DLD1 (cell line): ENCODE results near the gene ACAP3.

Experiments used
- in situ Hi-C: cut with HindIII; loops from 2 replicates; pipeline ENCODE4 v1.10.0; 2017; ENCODE audit warnings: low sequenced_read_pairs

The ACAP3 gene

DNA sequence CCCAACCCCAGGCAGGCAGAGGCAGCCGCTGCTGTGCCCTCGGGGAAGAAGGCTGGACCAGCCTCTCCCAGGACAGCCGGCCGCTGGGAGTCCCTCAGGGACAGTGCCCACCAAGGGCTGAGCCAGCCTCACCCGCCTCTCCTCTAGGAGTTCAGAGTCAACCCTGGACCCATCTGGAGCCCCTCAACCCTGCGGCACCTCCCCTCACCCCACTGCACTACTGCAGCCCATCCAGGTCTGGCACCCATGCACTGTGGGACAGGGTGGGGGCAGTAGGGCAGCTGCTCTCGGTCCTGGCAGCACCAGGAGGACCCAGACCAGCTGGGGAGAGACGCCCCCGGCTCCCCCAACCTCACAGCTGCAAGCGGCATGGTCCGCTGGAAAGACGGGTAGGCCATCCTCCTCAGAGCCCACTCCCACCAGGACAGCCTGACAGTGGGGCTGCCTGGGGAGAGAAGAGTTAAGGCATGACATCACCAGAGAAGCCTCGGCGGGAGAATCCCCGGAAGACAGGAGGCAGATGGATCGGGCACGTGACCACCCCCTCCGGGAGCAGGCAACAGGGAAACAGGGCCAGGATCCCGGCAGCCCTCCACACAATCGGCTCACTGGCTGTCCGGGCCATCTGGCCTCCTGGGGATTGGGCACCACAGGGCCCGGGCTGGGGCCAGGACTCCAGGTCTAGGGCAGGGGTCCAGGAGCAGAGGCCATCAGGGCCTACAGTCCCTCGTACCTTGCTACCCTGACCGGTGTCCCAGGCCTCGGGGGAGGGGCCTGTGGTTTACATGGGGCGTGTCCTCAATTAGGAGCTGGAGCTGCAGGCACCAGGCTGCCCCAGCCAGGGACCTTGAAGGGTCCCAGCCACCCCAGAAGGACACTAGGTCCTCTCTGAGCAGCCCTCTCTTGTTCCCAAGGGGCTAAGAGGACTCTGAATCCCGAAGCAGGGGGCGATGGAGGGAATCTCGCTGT lies 3.1 kb downstream of the ACAP3 start:
- in situ Hi-C loops = no loop called here

DNA sequence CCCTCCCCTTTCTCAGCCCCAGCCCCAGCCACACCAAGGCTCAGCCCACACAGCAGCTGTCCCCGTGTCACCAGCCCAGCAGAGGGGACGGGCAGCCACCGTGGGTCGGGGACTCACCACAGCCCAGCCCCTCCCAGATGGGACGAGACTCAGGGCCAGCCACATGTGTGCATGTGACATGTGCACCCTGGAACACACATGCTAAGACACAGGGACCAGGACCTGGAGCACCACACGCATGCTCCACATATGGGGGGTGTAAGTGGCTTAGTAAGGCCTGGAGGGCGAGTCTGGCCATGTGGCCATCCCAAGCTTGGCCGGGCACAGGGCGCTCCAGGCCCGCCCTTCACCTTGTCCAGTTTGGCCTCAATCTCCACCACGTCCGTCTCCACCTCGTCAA lies 4.0 kb downstream of the ACAP3 start:
- in situ Hi-C loops = no loop called here

DNA sequence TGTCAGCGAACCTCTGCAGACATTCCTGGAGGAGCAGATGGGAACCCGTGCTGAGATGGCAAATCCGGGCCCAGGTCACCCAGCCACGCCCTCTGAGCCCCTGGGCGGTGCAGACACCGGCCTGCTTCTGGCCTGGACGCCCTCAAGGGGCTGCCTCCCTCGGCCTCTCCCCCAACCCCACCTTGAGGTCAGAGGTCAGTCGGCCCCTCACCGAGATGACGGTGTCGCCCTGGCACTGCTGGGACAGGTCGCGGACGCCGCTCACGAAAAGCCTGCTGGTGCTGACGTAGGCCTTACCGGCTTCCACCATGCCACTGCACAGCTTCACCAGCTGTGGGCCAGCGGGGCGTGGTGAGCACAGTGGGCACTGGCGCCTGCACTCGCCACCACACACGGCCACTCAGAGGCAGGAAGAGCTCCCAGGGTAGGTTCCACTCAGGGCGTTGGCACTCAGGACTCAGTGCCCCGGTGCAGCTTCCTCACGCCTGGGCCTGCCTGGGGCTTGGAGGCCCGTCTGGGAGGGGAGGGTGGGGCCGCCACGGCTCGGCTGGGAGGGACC lies 4.7 kb downstream of the ACAP3 start:
- in situ Hi-C loops = no loop called here

DNA sequence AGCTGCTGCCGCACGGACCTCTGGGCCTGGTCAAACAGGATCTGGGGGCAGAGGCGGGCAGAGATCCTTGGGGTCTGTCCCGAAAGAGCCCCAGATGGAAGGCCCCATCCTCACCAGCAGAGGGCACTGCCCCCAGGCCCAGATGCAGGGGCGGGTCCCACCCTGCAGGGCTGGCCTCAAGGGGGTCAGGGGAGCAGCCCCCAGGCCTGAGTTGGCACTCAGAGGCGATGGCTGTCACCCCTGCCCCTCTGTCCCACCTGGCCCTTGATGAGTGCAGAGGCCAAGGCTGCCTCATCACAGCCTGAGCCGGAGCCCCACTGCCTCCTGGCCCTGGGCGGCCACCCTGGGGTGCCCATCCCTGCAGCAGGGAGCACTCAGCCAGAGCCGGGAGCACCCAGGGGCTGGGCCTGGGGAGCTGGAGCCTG lies 5.7 kb downstream of the ACAP3 start:
- in situ Hi-C loops = no loop called here

DNA sequence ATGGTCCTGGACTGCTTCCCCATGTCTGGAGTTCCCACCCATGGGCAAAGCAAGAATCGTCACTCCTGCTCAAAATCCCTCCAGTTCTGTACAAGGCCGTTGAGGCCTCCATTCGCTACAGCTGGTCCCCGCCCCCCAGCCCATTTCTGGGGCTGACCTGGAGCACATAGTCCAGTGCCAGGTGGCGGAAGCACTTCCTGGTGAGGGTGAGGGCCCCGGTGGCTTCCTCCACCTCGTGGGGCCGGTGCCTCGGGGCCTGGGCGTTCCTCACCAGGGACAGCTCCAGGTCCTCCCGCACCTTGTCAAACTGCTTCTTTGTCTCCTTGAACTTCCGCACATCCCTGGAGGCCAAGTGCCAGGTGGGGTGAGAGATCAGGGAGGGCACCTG lies 7.4 kb downstream of the ACAP3 start:
- in situ Hi-C loops = no loop called here

DNA sequence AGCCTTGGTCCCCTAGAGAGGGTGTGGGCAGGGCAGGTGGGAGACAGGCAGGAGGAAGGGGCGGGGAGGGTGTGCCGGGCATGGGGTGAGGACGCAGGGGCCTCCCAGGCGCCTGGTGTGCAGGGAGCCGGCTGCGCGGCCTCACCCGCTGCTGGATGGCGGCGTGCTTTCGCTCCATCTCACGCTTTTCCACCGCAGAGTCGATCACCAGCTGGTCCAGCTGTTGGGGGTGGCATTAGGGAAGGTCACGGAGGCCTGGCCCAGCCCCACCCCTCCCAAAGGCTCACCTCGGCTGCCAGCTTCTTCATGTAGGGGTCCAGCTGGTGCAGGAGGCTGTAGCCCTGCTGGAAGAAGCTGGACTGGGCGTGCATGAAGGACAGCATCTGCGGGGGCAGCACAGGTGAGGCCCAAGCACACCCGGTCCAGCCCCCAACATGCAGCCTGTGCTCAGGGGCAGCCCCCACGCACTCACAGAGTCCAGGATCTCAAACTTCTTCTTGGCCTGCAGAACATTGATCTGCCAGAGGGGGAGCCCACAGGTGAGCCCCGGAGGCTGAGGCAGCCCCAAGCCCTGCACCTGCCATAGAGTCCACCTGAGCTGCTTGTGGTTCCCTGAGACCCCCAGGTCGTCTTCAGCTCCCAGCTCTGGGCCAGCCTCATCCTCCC lies 7.9 kb downstream of the ACAP3 start:
- in situ Hi-C loops = no loop called here

DNA sequence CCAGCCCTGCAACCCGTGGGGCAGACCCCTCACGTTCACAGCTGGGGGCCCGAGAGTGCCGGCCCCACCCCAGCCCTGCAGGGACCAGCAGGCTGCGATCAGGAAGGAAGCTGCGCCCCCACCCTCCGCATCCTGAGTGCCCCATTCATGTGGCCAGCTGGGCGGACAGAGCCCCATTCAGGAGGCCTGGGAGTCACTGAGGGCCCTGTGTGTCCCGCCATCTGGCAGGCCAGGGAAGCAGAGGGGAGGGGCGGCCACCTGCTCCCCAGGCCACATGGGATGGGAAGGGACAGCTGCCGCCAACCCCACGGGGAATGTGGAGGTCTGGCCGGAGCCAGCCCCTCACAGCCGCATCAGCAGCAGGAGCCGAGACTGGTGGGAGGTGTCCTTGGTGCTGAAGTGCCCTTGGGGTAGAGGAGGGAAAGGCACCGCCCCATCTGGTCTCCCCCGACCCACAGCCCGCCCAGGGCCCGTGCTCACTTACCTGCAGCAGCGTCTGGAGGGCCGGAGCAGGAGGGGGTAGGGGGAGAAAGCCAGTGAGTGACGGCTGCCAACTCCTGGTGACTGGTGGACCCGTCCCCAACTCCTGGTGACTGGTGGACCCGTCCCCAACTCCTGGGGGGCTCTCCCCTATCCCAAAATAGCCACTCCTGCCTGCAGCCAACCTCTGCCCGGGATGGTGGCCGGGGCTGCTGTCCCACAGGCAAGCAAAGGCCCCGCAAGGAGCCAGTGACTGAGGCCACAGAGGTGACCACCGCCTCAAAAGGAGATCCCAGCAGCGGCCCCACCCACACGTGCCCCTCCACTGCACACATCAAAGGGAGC lies 8.7 kb downstream of the ACAP3 start:
- in situ Hi-C loops = no loop called here

DNA sequence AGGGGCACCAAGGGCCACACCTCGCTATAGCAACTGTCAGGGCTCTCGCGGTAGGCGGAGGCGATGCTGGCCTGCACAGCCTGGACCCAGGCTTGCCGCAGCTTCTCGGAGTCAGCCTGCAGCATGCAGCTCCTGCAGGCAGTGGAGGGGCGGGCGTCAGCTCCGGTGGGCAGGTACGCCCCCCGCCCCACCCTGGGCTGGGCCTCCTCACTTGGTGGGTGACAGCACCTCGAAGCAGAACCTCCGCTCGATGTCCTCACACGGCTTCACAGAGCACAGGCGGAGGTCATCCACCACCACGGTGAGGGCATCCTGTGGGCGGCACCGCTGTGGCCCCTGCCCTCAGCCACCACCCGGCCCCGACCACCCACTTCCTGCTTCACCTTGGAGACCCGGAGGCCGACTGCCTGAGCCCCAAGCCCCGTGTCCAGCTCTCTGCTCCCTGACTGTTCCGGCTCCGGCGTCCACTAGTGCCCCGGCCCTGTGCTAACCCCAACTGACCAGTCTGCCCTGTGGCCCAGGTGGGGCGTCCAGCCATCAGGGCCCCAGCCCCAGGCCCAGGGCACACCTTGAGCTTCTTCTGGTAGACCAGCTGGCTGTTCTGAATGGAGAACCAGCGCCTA lies 9.8 kb downstream of the ACAP3 start:
- in situ Hi-C loops = no loop called here

DNA sequence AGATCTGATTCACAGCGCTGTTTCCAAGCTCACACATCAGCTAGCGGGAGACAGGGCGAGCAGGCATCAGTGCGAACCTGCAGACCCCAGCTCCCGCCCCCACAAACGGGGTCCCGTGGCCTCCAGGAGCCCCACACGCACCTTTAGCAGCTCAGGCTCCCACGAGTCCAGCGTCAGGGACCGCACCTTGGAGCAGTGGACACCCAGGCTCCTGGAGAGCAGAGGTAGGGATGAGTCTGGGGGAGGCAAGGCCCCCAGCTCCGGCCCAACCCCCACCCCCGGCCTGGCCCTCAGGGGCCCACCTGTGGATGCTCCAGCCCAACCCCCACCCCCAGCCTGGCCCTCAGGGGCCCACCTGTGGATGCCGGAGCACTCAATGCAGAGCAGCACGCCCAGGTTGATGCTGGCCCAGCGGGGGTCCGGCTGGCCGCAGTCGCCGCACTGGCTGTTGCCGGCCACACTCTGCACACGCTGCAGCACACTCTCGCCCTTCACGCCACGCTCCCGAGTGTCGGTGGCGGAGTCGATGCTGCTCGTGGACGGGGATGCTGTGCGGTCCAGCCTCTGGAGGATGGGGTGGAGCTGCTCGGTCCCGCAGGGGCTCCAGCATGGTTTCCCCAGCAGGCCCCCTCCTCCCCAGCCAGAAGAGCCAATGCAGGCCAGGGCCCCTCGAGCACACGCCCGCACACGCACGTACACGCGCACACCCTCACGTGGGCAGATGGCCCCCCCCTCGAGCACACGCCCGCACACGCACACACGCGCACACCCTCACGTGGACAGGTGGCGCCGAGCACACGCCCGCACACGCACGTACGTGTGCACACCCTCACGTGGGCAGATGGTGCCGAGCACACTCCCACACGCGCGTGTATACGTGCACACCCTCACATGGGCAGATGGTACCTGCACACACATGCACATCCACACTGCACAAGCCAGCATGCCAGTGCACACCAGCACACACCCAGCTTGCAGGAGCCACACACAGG lies 11.4 kb downstream of the ACAP3 start:
- in situ Hi-C loops = no loop called here

DNA sequence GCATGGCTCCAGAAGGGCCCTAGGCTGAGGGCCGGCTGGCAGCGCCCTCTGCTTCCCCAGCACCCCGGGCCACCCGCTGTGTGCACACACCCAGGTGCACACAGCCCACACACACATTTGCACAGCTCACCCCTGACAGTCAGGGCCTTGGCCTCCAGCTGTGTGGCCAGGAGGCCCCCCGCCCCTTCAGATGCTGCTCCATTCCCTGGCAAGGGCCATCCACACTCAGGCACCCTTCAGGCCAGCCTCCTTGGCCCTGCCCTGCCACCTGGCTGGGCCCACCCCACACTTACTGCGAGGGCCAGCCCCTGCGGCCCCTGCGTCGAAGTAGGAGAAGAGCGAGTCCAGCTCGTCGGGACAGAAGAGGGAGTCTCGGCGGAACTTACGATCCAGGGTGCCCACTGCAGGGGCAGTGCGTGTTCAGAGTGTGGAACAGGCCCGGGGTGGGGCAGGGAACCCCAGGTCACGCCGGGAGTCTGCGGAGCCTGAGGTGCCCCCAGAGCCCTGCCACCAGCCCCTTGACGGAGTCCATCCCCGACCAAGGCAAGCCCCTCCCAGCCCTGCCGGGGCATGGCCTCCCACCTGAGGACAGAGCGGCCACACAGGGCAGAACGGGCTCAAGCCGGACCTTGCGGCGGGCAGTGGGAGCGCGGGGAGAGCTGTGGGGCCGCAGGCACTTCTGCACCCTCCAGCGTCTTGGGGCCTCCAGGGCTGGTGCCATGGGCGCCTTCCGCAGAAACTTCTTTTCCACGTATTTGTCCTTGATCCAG lies 12.4 kb downstream of the ACAP3 start:
- in situ Hi-C loops = no loop called here

DNA sequence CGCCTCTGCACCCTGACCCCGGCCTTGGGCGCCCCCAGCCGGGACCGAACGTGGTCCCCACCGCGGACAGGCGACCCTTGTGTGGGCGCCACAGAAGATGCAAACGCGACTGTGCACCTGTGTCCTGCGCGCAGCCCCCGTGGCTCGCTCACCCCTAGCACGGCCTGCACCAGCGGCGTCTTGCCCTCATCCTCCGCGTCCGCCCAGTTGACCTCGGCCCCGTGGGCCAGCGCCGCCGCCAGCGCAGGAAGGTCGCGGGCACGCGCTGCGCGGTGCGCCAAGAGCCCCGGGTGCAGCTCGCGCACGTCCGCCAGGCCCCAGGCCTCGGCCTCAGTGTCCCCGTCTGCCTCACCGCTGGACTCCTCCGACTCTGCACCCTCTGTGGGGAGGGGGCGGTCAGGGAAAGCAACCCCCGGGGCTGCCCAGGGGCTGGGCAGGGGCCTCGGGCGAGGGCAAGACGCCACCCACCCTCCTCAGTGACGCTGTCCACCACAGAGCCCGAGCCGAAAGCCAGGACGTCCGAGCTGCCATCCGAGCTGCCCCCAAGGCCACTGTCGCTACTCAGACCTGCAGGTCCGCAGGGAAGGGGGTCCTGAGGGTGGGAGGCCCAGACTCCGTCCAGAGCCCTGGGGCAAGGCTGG lies 13.4 kb downstream of the ACAP3 start:
- in situ Hi-C loops = no loop called here

DNA sequence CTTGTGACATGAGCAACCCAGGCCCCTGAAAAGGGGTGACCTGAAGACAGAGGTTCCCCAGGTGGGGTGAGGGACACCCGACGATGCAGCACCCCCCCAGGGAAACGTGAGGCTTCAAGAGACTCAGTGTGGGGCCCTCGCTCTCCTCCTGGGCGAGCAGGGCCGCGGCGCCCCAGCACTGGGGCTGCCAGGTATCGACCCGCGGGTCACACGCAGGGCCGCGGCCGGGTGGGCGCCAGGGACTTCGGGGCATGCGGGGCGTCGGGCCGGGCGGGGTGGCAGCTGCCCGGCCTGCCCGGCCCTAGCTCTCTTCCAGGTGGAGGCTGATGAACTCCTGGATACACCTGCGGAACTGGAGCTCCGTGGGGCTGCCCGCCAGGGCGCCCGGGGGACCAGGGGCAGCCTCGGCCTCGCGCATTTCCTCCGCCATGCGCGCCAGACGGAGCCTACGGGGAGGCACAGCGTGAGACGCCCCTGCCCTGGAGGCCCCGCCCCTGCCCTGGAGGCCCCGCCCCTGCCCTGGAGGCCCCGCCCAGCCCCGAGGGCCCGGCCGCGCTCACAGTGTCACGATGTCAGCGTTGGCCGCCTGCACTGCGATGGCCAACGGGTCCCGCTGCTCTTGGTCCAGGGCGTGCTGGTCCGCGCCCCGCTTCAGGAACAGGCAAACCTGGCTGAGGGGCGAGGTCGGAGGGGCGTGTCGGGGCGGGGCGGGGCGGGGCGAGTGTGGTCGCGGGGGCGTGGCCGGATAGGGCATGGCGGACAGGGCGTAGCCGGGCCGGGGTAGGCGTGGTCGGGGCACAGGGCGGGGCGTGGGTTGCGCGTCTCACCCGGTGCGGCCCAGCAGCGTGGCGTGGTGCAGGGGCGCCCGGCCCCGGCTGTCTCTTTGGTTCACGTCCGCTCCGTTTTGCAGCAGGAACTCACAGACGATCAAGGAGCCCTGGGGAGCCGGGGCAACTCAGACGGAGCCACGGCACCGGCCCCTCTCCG lies 14.2 kb downstream of the ACAP3 start:
- in situ Hi-C loops = no loop called here

DNA sequence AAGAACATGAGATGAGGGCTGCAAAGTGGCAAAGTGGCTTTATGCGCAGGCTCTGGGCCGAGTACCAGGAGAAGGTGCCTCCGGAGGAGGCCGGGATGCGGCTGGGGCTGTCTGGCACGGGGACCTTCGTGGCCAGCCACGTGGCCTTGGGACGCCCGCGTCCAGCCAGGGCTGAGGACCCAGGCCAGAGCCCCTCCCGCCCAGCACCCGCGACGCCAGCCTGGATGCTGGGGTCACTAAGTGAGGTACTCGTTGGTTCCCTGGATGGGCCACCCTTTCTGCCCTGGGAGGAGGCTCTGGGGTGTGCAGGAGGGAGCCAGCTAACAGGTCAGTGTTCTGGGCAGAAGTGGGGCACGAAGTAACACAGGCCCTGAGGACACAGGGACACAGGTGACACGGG lies 14.9 kb downstream of the ACAP3 start:
- in situ Hi-C loops = no loop called here

DNA sequence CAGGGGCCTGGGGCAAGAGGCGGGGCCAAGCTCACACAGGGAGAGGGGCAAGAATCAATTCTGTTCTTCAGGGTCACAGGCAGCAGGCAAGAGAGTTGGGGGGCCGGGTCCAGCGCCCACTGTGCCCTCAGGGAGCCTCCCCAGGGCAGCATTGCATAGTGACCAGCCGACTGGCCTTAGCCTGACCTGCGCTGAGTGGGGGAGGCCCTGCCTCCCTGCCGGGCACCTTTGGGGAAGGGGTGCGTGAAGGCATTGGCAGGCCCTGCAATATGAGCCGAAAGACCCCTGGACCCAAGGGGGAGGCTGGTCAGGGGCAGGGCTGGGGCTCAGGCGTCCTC lies 15.3 kb downstream of the ACAP3 start:
- in situ Hi-C loops = no loop called here

DNA sequence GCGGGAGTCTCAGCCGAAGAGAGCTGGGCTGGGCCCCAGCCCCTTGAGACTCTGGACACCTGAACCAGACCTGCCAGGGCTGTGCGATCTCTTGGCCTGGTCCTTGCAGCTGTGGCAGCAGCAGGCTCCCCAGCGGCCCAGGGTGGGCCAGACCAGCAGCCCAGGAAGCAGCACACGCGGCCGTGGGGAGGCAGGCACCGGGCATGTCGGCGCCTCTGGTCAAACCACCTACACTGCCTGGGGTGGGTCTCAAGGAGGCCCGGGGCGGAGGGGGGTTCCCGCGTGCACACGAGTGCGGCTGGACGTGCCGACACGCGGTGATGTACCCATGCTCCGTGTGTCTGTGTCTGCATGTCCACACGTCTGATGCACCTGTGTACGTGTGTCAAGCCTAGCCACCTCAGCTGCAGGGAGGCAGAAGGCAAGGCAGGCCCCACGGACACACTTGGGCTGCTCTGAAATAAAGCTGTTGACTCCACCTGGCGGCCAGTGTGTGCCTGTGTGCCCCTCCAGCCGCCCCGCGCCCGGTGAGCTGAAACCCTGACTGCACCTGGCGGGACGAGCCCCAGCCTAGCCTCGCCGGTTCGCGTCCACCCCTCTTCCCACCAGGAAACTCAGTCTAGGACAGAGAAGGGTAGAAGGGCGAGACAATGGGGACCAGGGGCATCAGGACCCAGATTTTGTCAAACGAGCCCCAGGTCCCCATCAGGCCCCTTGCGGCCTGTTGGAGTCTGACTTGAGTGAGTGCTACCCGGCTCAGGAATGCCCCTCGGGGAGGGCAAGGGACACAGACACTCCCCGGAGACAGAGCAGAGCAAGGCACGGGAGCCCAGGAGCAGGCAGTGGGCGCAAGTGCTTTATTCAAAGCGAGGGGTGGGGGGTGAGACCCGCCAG lies 15.9 kb downstream of the ACAP3 start:
- in situ Hi-C loops = no loop called here

DNA sequence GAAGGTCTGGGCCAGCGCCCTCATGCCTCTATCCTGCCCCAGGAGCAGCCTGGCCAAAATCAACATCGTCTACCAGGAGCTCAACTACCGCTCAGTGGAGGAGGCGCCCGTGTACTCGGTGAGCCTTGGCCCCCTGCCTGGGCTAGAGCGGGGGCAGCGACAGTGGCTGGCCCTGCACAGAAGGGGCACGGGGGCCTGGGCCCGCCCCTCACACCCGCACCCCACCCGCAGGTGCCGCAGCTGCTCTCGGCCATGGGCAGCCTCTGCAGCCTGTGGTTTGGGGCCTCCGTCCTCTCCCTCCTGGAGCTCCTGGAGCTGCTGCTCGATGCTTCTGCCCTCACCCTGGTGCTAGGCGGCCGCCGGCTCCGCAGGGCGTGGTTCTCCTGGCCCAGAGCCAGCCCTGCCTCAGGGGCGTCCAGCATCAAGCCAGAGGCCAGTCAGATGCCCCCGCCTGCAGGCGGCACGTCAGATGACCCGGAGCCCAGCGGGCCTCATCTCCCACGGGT lies 16.7 kb downstream of the ACAP3 start:
- in situ Hi-C loops = no loop called here
